ENCODE data around the gene IL1RAPL1.

The IL1RAPL1 gene

DNA sequence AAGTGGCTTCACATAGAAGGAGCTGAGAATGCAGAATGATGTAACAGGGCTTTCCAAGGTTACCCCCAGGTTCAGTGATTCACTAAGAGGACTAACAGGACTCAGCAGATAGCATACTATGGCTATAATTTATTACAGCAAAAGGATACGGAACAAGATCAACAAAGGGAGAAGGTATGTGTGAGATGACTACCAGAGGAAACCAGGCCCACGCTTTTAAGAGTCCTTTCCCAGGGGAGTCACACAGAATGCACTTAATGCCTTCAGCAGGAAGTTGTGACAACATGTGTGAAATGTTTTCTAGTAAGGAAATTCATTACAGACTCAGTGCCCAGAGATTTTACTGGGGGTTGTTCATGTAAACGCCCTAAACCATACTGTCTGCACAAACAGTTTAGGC is 1254.5 kb downstream of the IL1RAPL1 start:
- no peak for DNase-seq

DNA sequence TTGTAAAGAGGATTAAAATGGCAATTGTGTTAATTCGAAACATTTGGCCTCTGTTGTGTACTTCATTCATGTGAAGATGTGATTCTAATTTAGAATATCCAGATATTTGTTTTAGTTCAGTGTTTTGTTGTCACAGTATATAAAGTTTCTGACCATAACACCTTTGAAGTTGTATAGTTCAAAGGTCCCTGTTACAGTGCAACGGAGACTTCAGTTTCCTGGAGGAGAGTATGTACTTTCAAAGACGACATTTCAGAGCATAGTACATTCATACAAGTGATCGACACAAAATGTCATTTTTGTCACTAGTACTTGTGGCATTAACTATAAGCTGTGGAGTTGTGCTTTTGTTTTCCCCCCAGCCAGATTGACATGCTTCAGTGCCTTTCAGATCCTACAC is 1255.3 kb downstream of the IL1RAPL1 start:
- no peak for DNase-seq

DNA sequence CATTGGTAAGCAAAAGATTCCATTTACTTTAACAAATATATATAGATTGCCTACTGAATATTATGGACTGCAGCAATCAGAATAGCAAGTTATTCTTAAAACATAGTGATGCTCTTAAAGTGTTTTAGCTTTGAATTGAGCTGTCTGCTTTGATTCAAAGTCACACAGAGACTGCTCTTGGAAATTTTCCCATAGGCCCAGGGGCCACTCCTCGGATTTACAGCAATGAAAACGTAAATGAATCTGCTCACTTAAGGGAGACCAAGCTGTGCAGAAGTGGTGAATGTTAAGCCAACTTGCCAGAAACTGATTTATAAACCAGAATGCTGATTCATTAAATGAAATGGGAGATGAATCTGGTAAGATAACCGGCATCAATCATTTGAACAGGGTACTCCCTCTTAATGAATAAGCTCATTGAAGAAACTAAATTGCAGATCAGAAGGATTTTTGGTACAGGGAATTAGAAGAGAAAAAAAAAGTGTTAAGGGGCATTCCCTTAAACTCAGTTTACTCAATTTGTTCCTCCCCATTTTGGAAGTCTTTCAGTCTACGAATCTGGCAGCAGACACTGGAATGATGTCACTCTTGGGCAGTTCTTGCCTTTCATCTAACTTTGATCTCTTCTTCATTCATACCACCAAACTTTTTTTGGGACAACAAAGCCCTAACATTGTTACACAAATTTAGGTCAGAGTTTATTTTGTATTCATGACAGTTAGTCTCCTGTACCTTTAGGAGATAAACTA is 1264.8 kb downstream of the IL1RAPL1 start:
- DNase-seq: no peak

DNA sequence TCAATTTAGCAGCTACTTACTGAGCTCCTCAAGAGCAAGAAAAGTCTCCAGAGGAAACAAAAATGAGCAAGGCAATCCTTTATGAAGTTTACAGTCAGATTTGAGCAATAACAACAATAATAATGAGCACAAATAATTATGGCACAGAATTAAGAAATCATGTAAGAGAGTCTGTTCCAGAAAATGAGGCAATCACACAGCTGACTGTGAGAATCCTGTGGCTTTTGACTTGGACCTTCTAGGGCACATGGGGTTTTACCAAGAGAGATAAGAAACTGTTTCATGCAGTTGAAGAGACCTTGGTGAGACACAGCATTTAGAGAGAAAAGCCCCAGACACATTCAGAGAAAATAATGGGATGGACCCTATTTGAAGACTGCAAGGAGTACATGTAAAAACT is 1265.5 kb downstream of the IL1RAPL1 start:
- DNase-seq: no peak

DNA sequence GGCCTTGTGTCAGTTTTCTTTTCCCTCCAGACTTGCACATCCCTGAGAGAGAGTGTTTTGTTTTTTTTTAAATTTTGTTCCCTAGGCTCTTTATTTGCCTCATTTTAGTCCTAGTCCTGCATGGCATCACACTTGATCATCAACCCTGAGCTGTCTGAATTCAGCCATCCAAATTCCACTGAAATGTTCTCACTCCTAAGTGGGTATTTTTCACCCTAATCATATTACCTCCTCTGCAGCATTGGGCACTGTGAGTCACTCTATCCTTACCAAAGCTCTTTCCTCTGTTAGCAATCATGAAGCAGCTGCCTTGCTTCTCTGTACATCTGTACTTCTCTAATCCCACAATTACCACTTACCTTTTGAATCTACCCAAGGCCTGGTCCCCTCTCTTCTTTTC is 1271.5 kb downstream of the IL1RAPL1 start:
- no peak for DNase-seq

DNA sequence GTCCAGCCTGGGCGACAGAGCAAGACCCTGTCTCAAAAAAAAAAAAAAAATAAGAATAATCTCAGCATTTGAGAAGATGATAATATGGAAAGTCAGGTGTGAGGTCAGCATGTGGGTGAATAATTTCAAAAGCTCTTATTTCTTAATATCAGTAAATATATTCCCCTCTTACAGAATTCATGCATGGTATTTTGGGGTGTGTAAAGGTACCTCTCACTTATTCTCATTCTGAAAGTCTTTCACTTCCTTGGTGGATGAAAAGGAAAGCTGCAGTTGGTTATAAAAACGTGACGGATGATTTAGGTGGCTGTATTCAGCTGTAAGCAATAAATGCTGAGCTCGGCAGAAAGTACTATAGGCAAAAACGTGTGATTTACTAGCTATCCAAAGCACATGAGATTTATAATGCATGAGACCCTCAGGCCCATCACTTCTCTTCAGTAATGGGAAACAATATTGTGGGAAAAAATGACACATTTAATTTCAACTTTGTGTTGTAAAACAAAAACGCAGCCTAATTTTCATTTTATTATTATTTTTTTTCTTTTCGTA is 1275.0 kb downstream of the IL1RAPL1 start:
- no peak for DNase-seq

DNA sequence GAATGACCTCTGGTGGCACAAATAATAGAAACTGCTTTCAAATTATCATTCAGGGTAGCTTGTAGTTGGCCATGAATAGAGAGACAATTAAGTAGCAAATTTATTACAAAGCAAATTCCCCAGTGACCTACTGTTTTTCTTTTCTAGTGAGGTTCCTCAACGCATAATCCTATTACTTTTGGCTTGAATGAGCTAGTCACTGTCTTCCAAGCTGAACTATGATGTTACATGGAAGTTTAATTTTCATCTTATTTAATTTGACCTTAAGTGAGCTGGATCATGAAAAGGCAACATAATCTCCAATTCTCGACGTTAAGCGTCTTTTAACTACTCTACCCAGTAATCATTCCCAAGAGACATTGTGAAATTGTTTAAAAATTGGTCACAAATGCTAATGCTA is 1280.7 kb downstream of the IL1RAPL1 start:
- no peak for DNase-seq

DNA sequence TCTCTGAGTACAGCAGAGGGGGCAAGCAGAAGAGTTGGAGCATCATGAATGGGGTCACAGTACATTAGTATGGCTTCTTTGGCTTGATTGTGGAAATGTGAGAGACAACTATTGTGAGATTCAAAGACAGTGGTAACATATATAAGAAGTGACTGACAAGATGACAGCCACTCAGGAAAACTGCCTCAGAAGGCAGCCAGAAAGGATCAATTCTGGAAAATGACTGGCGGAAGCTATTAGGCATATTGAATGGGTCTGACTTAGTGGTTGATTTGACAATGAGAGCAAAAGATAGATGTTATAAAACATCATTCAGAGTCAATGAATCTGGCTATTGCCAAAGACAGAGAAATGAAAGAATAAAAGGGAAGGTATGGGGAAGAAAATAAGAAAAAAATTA is 1282.6 kb downstream of the IL1RAPL1 start:
- no peak for DNase-seq

DNA sequence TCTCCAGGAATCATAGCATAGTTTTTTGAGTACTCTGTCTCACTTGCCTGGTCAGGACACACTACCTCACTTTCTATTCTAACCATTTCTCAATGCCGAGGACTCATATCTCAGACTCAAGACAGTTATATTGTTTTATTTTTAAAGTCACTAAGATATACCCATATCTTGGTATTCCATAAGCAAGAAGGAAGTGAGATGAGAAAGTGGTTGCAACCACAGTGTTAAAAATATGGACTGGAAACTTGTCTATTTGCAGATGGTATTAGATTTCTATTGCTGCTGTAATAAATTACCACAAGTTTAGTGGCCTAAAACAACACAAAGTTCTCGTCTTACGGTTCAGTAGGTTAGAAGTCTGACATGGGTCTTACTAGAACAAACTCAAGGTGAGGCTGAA is 1283.4 kb downstream of the IL1RAPL1 start:
- DNase-seq: no peak

DNA sequence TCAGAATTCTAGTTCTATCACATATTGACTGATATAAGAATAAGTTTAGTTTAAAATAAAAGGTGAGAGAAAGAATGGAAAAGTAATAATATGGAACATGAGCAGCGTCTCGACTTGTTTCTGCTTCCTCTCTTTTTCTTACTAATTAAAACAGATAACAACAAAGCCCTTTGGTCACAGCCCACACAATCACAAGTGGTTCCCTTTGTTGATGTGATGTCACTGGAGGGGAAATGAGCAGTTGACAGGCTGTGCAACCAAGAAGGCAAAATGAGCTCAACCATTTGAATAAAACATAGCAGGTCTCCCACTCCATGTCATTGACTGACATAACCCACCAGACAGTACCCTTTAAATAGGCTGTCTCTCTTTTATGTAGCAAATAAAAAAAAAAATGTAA is 1285.6 kb downstream of the IL1RAPL1 start:
- DNase-seq: no peak

DNA sequence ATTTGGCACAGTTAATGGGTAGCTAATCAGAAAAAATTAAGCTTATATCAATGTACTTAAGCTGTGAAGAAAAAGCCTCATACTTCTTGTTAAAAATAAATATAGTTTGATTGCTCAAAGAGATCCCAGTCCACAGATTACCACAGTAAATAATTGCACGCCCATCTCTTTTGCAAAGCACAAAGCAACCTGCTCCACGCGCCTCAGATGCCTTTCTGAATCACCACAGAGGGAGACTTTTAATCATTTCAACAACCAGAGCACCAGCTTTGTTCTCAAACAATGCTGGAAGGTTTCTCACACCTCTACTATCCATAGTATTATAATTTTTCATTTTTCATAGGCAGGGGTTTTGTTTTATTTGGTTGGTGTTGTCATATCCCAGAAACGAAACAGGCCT is 1289.5 kb downstream of the IL1RAPL1 start:
- DNase-seq: no peak

DNA sequence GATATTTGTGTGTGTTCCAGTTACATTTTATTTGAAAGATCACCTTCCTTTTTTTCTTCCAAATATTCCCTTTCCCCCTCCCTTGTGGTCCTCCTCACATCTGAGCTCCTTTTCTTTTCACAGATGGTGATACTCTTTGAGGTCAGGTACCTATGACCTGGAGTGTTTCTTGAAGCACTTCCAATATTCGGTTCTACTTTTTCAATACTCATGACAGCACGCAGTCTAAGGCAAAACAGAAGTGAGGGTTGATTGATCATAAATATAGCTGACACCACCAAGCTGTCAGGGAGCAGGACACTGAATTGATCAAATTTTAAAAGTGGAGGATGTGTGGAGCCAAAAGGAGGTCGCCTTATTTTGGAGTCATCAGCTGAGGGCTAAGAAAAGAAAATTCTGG is 1293.7 kb downstream of the IL1RAPL1 start:
- no peak for DNase-seq

DNA sequence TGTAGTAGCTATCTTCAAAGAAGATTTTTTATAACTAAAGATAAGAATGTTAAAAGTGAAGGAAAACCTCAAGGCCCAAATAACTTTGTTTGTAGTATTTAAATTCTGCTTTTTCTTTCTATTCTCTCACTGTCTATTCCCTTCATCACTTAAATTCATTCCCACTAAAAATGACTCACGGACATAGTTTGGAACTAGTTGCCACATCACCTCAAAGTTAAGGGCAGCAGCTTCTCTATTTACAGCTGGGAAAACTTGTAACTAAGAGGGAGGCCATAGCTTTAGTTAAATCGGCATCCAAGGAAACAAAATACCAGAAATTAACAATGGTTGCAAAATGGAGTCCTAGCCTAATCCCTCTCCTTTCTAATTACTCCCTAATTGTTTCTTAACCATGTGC is 1302.8 kb downstream of the IL1RAPL1 start:
- DNase-seq: no peak

DNA sequence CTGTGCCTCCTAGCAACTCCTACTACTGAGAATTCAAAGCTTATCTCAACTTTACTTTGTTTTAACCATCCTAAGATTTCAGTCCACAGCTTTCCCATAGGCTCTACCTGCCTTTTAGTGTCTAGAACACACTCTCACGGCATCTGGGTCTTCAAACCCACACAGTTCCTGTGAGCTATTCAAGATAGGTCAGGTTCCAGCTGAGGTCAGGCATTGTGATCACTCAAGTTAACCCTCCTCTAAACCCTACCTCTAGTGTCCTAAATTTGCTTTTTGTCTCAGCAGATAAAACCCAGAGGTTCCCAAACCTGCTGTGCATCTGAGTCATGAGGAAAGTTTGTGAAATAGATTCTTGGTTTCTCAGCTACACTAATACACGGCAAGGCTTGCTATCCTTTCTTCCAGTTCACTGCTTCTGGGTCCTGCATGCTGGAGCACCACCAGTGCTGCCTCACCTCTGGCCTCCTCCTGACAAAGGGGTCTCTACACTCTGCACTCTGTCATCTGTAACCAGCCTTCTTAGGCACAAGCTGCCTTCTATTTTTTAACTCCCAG is 1303.5 kb downstream of the IL1RAPL1 start:
- no peak for DNase-seq

DNA sequence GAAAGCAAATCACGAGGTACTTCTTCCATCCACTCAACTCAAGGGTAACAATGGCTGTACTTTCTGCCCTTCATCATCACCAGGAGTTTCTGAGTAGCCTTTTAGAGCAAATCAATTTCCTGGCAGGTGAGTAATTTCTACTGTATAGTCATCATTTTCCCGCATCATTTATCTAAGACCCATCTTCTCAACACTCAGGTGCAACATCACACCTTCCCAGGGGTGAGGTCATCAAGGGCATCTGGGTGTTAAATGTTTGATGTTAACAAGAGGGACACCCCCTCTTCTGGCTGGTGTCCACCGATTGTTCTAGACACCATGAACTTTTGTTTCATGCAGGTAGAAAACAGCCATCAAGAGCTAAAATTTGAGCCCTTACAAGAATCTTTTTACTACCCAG is 1314.8 kb downstream of the IL1RAPL1 start:
- DNase-seq: no peak

DNA sequence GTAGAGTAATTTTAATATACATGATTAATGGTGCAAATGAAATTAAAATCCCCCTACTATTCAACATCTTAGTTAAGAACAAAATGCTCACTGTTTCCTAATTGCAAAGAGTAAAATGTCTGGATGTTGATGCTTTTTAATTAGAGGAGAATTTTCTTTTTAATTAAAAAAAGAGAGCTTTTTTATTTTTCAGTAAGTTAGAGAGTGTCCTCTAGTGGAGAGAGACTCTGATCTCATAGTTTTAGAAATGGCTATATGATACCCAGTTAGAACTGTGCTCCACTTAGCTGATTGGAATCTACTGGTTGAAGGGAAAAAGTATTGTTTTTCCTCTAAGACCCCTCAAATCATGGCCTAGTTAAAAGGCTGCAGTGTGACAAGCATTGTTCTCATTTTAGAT is 1316.1 kb downstream of the IL1RAPL1 start:
- no peak for DNase-seq

DNA sequence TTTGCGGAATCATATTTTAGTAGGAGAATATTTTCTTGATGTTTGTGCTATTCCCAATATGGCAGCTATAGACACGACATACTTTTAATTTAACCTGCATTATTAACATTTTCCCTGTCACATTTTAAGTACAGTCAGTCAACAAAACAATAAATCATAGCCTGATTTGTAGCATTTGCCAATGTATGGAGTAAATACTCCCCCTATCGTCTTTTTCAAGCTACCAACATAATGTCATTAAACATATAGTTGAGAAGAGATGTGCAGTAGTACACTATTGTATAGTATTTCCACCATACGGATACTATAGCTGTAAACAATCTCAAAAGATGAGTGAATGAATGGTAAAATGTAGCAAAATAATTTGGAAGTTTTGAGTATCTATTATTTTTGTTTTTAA is 1324.4 kb downstream of the IL1RAPL1 start:
- DNase-seq: no peak

DNA sequence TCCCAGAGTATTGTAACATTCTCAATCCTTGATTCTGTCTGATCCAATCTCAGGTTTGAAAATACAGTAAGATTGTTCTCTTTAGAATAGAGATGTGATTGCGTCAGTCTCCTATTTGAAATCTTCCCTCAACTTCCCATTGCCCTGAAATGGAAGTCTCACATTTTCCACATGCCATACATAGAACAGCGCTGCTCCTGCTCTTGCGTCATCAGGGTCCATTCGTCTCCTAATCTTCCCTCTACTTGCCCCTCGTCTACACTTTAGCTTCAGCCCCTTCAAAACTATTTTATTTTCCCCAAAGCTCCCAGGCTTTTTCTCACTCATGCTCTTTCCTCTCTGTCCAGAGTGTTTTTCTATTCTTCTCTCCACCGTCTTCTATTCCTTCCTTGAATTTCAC is 1326.4 kb downstream of the IL1RAPL1 start:
- no peak for DNase-seq

DNA sequence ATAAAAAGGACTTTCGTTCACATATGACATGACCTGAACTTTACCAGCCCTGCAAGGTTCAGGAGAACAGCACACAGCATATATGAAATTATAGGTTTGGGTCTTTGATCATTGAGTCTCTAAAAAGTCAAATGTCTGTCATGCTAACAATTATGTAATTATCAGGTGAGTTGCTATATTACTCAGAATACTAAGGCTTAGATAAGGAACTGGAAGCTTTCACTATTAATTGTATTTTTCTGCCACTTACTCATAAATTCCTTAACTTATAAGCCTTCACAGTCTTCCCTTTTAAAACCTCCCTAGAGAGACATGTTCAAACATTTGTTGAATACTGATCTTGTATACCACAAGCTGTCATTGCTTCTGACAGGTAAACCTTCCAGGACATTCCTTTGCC is 1335.4 kb downstream of the IL1RAPL1 start:
- DNase-seq: no peak

DNA sequence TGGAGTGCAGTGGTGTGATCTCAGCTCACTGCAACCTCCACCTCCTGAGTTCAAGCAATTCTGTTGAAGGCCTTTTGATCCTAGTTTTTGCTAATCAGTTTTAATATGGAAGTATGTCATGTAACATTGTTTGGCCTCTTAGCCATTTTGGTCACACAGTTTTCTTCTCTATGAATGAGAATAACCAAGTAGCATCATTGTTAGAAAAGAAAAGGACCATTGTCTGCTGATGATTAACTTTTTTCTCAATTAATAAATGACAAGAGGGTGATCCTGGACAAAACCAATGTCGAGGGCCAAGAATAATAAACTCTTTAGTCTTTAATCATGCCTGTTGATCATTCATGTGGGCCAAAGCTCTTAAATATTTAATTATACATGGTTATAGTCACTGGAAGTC is 1338.8 kb downstream of the IL1RAPL1 start:
- DNase-seq: no peak

DNA sequence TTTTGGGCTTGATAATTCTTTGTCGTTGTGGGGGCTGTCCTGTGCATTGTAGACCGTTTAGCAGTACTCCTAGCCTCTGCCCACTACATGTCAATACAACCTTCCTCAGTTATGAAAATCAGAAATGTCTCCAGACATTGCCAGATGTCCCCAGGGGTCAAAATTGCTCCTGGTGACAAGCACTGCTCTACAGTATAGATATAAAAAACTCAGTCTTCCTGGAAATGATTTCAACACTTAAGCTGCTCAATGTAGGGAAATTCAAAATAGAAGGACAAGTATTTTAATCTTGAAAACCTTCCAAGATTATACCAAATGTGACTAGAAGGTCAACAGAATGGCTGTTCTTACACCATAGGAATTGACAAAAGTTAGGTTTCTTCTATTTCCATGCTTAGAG is 1339.4 kb downstream of the IL1RAPL1 start:
- DNase-seq: no peak

DNA sequence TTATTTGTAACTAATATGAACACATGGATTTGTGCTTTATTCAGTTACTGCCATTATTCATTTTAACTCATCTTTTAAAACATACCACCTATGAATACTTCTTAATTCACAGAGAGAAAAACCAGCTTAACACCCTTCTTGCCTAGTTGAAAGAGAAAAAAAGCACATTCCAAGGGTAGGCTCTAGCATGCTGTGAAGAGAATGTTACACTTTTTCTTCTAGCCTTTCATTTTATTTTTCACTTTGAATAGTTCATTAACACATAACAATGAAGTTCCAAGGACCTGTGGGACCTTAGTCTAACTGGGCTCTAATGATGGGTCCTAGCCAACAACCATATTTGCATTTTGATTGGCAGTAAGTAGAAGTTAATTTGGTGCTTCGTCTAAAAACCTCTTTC is 1348.2 kb downstream of the IL1RAPL1 start:
- no peak for DNase-seq

DNA sequence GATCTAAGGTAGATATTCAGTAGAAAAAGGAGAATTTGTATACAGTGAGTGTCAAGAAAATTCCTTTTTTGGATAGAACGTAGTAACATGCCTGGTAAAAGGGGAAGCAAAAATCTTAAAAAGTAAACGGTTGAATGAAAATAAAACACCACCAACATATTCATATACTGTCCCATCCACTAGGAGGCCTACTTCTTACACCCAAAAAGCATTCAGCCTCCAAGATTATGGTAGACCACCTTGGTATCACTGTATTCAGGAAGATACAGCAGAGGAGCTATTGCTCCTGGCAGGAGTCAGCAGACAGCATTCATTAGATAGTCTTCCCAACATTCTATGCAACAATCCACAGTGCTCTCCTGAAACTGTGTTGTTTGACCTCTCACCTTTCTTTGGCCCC is 1353.5 kb downstream of the IL1RAPL1 start:
- DNase-seq: no peak

DNA sequence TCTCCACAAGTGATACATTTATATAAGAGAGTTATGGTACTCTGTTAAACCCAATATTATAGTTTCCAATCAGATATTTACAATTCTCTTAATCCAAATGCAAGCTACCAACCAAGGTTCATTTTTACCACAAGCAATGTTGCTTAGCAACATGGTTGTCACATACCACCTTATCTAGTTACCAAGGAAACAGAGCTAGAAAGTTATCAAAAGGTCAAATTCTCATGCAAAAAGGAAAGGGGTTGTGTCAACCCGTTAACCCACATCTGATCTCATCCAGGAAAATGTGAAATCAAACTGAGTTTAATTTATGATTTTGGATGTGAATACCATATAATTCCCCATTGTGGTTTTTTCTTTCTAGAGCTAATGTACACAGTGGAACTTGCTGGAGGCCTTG is 1354.0 kb downstream of the IL1RAPL1 start:
- no peak for DNase-seq

DNA sequence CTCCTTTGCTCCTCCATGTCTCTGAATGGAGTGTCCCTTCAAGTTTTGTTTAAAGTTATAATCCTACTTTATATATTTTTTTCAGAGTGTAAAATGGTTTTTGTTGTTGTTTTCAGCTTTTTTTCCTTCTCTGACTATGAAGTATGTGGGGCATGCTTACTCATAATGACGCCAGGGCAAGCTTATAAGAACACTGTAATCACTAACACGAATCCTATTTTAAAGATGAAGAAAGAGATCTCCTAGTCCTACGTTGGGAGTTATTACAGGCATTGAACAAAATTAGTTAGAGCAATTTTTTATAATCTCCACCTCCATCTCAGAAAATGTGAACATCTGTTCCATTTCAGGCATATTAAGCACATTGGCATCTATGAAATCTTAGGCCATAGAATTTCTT is 1360.0 kb downstream of the IL1RAPL1 start:
- DNase-seq: no peak

Measured in activated naive CD4-positive, alpha-beta T cell treated with Interleukin-2 at 50 U/mL for 16 hours (primary cell).